NCI-H82 treated with DMSO at 0.1 percent for 48 hours (cell line): ENCODE results near the gene ADAM23.
A peak's percentile ranks its signal among the peaks of the same experiment; 100 is the strongest.
"Not testable (repeated sequence)": the region's sequence is repeated elsewhere in the genome, so short reads cannot be mapped to it uniquely, and the experiment has no call there.

Source experiments
- DNase-seq: peaks from one replicate; lab custom pipeline; 2025; ENCODE audit not compliant: unreplicated experiment; lab: John Stamatoyannopoulos, UW

The ADAM23 gene

DNA sequence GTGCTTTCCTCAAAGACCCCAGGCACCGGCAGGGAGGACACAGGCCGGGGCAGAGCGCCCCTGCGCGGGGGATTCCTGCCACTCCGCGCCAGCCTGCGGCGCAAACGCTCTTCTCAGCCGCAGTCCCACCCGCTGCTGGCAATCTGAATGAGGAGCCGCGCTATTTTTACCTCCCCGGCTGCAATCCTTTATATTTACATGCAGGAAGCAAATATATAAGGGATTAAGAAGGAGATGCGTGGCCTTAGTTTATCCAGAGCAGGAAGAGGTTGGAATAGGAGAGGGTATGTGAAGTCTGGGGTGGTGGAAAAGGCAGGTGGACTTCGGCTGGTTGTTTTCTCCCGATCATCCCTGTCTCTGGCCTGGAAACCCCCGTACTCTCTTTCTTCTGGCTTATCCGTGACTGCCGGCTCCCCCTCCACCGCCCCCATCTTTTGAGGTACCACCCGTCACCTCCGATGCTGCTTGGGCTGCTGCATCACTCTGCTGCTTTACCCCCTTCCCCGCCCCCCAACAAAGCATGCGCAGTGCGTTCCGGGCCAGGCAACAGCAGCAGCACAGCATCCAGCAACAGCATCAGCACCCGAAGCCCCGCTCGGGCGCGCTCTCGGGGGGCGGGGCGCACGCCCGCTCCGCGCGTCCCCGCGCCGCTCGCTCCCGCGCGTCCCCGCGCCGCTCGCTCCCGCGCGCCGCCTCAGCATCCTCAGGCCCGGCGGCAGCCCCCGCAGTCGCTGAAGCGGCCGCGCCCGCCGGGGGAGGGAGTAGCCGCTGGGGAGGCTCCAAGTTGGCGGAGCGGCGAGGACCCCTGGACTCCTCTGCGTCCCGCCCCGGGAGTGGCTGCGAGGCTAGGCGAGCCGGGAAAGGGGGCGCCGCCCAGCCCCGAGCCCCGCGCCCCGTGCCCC, at the start of gene ADAM23:
ADAM23 (plus strand) TSS at position 700 of the 902 bp plus-strand sequence. CDS start 335 bp downstream, outside the sequence.
- peak; percentile 49 for DNase-seq

- no peak for DNase-seq
These were observed 47.1 kb upstream of the ADAM23 start for GRCh38 chr2:206396211-206396610.

DNA sequence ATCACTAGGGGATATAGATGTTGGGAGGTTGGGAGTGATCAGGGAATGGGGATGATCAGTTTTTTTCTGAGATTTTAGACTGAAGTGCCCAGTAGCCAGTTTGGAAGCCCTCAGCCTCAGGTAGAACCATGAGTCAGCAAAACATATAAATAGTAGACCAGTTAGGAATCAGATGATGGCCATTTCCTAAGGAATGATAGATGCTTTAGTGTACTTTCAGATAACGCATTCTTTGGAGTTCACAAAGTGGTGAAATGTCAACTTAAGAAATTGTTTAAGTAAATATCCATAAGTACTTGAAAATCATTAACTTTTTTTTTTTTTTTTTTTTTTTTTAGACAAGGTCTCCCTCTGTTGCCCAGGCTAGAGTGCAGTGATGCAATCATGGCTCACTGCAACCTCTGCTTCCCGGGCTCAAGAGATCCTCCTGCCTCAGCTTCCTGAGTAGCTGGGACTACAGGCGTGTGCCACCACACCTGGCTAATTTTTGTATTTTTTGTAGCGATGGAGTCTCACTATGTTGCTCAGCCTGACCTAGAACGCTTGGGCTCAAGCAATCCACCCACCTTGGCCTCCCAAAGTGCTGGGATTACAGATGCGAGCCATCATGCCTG, 40.3 kb upstream of the ADAM23 start:
- not testable (repeated sequence) for DNase-seq

- DNase-seq = no peak
These were observed 34.7 kb upstream of the ADAM23 start for GRCh38 chr2:206408323-206409320.

DNA sequence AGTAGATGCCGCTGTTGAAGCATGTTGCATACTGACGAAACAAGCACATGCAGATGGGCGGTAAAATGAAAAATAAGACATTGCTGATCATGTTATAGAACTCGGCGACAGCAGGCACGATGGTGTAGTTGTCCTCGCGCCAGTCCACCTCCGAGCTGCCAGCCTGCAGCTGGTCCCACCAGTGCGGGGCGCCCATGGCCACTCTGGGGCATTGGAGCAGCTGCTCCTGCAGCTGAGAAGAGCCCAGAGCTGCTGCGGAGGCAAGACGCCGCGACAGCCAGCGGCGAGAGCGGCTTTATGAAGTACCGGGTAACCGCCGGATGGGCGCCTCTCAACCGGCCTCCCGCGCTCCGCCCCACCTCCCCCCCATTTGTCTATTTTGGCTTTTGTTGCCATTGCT, 32.6 kb upstream of the ADAM23 start:
- DNase-seq = no peak

DNA sequence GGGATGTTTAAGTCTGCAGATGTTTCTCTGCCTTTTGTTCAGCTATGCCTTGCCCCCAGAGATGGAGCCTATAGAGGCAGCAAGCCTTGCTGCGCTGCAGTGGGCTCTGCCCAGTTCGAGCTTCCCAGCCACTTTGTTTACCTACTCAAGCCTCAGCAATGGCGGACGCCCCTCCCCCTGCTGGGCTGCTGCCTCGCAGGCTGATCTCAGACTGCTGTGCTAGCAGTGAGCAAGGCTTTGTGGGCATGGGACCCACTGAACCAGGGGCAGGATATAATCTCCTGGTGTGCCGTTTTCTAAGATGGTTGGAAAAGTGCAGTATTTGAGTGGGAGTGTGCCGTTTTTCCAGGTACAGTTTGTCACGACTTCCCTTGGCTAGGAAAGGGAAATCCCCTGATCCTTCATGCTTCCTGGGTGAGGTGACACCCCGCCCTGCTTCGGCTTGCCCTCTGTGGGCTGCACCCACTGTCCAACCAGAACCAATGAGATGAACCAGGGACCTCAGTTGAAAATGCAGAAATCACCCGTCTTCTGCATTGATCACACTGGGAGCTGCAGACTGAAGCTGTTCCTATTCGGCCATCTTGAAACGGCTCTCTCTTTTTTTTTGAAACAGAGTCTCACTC, 27.6 kb upstream of the ADAM23 start:
- DNase-seq = no peak

GRCh38 chr2:206418968-206419367, 24.4 kb upstream of the ADAM23 start:
- DNase-seq = no peak

DNA sequence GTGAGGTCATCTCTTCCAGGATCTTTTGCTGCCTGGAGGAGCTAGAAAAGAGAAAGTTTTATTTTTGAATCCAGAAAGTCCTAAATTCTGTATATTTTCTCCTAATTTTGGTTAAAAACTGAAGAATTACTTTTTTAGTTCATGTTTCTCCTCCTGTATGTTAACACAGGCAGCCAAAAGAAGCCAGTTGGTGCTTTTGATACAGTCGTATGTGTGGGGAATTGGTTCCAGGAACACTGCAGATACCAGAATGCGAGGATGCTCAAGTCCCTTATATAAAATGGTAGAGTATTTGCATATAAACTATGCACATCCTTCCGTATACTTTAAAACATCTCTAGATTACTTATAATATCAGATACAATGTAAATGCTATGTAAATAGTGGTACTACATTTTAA, 22.6 kb upstream of the ADAM23 start:
- DNase-seq = no peak

DNA sequence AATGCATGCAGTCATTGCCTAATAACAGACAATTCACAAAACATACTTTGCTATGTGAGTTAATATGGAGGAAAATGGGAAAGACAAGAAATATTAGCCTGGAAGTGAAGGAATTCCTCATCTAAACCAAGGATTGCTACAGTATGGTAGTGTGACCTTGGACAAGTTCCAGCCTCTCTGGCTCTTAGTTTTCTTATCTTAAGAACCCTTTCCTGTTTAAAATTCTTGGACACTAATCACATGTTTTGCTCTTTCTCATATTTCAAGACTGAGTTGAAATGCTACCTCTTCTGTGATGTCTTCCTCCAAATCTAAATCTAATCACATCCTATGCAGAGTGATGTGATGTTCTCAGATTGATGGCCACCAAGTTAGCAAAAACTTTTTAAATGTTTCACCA, 20.8 kb upstream of the ADAM23 start:
- no peak for DNase-seq

GRCh38 chr2:206423147-206423546, 20.2 kb upstream of the ADAM23 start:
- DNase-seq = peak; percentile 19

DNA sequence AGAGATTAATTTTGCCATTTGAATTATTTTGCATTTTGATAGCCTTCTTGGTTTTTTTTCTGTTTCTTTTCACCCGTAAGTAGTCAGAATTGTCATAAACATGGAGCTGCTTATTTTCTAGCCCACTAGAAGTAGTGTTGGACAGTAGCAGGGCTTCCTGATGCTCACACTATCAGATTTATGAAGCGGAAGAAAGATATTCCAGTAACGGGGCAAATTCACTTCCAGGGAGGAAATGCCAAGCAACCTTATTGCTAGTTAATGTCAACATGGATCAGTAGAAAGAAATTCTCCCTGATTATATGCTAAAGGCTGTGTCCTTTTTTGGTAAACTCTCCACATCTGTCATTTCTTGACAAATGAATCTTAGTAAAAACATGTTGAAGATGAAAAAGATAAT, 19.2 kb upstream of the ADAM23 start:
- DNase-seq = no peak

DNA sequence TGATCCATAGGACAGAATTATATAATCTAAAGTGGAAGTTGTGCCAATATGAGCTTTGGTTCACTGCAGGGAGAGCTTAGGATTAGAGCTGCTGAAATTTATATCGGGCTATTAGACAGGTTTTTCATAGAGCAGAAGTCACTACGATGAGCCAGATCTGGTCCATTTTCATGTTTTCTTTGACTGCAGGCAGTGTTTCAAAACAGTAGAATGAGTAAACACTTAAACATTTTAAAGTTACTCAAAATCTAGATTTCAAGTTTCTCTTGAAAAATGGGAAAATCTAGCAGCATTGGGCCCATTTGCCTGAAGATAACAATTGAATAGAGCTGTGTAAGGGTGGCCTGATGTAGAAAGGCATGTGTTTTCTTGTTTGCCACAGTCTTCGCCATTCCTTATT, 14.5 kb upstream of the ADAM23 start:
- DNase-seq = no peak

DNA sequence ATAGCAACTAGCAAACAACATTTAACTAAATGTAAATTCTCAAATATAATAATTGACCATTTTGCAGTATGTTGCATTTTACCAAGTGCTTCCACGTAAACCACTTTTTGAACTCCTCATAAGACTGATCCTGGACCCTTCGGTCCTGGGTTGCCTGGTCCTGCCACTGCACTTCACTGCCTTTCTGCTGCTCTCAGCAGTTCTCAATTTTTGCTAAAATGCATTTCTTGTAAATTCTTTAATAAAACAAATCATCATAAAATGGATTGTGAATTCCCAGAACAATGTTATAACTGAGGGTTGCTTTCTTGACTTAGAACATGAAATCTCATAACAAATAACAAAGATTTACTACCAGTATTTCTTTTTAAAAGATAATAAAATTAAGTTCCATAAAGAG, 12.9 kb upstream of the ADAM23 start:
- no peak for DNase-seq

GRCh38 chr2:206431439-206431838, 11.9 kb upstream of the ADAM23 start:
- DNase-seq = no peak

DNA sequence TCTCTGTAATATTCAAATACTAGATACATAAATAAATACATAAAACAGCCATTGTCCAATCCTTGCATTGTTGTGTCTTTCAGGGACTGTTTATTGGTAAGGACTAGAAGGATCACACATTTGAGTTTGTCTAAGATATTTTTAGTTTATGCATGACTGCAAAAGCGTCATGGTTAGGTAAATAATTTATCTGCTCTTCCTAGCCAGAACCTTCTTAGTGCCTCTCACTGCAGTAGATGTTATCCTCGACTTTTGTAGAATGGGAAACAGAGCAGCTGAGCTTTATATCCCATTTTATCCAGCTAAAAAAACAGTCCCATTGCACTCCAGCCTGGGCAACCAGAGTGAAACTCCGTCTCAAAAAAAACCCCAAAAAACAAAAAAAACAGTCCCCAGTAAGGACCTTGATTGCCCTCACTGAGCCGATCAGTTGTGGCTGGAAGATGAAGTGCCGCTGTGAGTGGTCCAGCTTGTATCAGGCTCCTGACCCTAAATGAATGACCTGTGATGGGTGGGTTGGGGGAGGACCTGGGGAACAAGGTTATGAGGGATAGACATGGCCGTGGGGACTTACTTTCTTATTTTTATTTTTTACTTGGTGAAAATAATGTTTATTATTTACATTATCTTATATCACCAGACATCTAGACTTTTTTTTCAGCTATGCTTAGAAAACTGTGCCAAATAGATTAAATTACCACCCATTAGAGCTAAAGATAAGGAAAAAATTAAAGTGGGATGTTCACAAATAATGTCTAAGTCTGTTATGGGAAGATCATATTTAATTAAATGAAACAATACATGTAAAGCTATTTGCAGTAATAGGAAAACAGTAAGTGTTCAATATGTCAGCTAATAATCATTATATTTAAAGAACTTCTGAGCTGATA, 10.9 kb upstream of the ADAM23 start:
- no peak for DNase-seq

- DNase-seq = no peak
These were observed 10.1 kb upstream of the ADAM23 start for GRCh38 chr2:206433190-206433589.

GRCh38 chr2:206433686-206434085, 9.6 kb upstream of the ADAM23 start:
- no peak for DNase-seq

DNA sequence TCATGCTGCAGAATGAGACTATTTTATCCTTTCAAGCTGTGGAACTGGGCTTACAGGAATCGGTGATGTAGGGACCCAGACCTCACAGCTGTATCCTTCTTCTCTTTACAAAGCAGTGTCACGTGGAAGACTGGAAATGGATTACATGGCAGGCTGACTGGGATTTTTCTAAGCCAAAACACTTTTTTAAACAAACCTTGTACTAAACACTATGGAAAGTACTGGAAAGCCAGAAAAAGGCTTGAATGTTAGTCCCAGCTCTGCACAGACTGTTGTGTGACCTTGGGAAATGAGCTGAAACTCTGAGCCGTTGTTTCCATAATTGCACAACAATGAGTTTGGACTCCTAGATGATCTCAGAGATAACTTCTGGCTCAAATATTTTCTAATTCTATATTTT, 7.6 kb upstream of the ADAM23 start:
- no peak for DNase-seq

DNA sequence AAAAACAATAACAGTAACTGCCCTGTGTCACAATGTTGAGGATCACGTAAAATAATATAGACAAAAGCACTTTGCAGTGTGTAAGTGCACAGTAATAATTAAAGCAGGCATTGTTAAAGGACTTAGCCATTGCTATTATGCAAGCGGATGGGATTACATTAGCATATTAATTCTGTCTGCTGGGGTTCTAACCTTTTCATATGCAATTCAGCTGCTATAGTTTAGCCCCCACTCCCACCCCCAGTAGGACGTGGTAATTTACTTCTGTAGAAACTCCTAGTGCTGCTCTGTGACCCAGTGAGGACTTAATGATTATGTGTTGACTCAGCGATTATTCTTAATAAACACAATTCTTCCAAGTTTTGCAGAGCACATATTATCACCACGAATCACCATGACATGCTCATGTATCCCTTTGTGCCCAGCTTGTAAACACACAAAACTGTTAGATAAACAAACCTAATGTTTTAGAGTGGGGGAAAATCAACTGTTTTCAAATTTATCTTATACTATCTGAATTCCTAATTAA, 5.1 kb upstream of the ADAM23 start:
- DNase-seq = no peak

- DNase-seq = no peak
These were observed 879 bp upstream of the ADAM23 start for GRCh38 chr2:206442474-206442832.
